ENCODE measurements around the gene ALDOC. TPM values are rescaled to one million over a fixed set of nuclear protein-coding genes. Genes with fewer than 3 reads are reported as not detected.

Gene ALDOC
- total and polyA plus RNA-seq, 2 of the 13 experiments (the other 11 are each of a cell fraction or from before 2014, with no cell fraction given) = 15.4 to 60.9 TPM

DNA sequence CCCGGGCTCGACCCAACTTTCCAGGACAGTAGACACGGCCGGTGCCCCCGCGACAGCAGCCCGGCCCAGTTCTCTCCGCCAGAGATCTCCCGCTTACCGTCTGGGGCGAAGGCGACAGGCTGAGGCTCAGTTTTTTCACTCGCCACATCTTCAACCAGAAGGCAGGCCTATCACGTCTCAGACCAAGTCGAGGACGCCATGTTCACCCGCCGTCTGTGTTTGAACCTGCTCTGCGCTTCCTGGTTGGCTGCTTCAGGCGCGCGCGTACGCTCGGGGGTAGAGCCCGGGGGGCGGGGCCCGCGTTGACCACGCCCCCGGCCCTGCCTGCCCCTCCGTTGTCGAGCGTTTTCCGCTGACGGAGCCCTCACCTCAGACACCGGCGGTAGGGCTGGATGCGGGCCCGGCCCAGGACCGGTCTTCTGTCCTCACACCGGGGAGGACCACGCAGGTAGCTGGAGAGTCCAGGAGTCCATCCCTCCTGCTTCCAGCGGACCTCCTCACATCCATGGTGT, 22.2 kb upstream of the ALDOC start, which contains the start of gene SPAG5 (continued):
- TF ChIP-seq, protein P1, sequence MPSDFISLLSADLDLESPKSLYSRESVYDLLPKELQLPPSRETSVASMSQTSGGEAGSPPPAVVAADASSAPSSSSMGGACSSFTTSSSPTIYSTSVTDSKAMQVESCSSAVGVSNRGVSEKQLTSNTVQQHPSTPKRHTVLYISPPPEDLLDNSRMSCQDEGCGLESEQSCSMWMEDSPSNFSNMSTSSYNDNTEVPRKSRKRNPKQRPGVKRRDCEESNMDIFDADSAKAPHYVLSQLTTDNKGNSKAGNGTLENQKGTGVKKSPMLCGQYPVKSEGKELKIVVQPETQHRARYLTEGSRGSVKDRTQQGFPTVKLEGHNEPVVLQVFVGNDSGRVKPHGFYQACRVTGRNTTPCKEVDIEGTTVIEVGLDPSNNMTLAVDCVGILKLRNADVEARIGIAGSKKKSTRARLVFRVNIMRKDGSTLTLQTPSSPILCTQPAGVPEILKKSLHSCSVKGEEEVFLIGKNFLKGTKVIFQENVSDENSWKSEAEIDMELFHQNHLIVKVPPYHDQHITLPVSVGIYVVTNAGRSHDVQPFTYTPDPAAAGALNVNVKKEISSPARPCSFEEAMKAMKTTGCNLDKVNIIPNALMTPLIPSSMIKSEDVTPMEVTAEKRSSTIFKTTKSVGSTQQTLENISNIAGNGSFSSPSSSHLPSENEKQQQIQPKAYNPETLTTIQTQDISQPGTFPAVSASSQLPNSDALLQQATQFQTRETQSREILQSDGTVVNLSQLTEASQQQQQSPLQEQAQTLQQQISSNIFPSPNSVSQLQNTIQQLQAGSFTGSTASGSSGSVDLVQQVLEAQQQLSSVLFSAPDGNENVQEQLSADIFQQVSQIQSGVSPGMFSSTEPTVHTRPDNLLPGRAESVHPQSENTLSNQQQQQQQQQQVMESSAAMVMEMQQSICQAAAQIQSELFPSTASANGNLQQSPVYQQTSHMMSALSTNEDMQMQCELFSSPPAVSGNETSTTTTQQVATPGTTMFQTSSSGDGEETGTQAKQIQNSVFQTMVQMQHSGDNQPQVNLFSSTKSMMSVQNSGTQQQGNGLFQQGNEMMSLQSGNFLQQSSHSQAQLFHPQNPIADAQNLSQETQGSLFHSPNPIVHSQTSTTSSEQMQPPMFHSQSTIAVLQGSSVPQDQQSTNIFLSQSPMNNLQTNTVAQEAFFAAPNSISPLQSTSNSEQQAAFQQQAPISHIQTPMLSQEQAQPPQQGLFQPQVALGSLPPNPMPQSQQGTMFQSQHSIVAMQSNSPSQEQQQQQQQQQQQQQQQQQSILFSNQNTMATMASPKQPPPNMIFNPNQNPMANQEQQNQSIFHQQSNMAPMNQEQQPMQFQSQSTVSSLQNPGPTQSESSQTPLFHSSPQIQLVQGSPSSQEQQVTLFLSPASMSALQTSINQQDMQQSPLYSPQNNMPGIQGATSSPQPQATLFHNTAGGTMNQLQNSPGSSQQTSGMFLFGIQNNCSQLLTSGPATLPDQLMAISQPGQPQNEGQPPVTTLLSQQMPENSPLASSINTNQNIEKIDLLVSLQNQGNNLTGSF (CRISPR knock-in tag; IDR thresholded peaks at IDR 0.05) = peak; percentile 60; the same call in 1 of the 2 replicates
- TF ChIP-seq, protein P2, sequence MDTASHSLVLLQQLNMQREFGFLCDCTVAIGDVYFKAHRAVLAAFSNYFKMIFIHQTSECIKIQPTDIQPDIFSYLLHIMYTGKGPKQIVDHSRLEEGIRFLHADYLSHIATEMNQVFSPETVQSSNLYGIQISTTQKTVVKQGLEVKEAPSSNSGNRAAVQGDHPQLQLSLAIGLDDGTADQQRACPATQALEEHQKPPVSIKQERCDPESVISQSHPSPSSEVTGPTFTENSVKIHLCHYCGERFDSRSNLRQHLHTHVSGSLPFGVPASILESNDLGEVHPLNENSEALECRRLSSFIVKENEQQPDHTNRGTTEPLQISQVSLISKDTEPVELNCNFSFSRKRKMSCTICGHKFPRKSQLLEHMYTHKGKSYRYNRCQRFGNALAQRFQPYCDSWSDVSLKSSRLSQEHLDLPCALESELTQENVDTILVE (CRISPR knock-in tag; IDR thresholded peaks at IDR 0.05) = peak; percentile 63; the same call in 1 of the 2 replicates
- TF ChIP-seq ZNF350 (CRISPR knock-in tag; IDR thresholded peaks at IDR 0.05; ENCODE audit: borderline replicate concordance, low read depth) (peak; percentile 62; the same call in 1 of the 2 replicates), CREB1 (IDR thresholded peaks at IDR 0.05) (peak; percentile 71), CREB1 (CRISPR knock-in tag; IDR thresholded peaks at IDR 0.05) (peak; percentile 79), ZNF674 (CRISPR knock-in tag; IDR thresholded peaks at IDR 0.05; ENCODE audit: low read depth) (no peak), ZBTB38 (CRISPR knock-in tag; IDR thresholded peaks at IDR 0.05) (peak; percentile 26; the same call in 1 of the 2 replicates), ZNF235 (CRISPR knock-in tag; IDR thresholded peaks at IDR 0.05; ENCODE audit: borderline replicate concordance) (peak; percentile 82; the same call in 1 of the 2 replicates), ZNF660 (CRISPR knock-in tag; IDR thresholded peaks at IDR 0.05; ENCODE audit: borderline replicate concordance, low read depth) (no peak), RARA (CRISPR knock-in tag; IDR thresholded peaks at IDR 0.05) (no peak), YEATS2 (CRISPR knock-in tag; IDR thresholded peaks at IDR 0.05; ENCODE audit: borderline replicate concordance) (no peak), ZNF17 (CRISPR knock-in tag; IDR thresholded peaks at IDR 0.05) (no peak), ZNF749 (CRISPR knock-in tag; IDR thresholded peaks at IDR 0.05; ENCODE audit: borderline replicate concordance) (peak; percentile 42; the same call in 1 of the 2 replicates), ZNF777 (CRISPR knock-in tag; IDR thresholded peaks at IDR 0.05) (peak; percentile 80), CBX2 (IDR thresholded peaks at IDR 0.05; ENCODE audit: low read depth, low read length) (no peak), CBX2 (CRISPR knock-in tag; IDR thresholded peaks at IDR 0.05; ENCODE audit: low read depth) (no peak), PHF8 (CRISPR knock-in tag; IDR thresholded peaks at IDR 0.05) (peak; percentile 80), ARNT2 (CRISPR knock-in tag; IDR thresholded peaks at IDR 0.05; ENCODE audit: low read depth) (peak; percentile 74), SALL2 (CRISPR knock-in tag; IDR thresholded peaks at IDR 0.05) (peak; percentile 4; the same call in 1 of the 2 replicates), XRCC5 (optimal IDR thresholded peaks at IDR 0.05; ENCODE audit: low read length) (peak; percentile 17), ZNF878 (CRISPR knock-in tag; IDR thresholded peaks at IDR 0.05) (peak; percentile 94), ZNF256 (CRISPR knock-in tag; conservative IDR thresholded peaks at IDR 0.05) (0 out of 2 replicates have a peak, but pooled peaks have one; percentile 3), HMGA1 (CRISPR knock-in tag; conservative IDR thresholded peaks at IDR 0.05) (no peak)
- TF ChIP-seq, protein P3, sequence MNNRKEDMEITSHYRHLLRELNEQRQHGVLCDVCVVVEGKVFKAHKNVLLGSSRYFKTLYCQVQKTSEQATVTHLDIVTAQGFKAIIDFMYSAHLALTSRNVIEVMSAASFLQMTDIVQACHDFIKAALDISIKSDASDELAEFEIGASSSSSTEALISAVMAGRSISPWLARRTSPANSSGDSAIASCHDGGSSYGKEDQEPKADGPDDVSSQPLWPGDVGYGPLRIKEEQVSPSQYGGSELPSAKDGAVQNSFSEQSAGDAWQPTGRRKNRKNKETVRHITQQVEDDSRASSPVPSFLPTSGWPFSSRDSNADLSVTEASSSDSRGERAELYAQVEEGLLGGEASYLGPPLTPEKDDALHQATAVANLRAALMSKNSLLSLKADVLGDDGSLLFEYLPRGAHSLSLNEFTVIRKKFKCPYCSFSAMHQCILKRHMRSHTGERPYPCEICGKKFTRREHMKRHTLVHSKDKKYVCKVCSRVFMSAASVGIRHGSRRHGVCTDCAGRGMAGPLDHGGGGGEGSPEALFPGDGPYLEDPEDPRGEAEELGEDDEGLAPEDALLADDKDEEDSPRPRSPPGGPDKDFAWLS (CRISPR knock-in tag; IDR thresholded peaks at IDR 0.05; ENCODE audit: borderline replicate concordance) = no peak
